Neural progenitor cell (in vitro differentiated cells): Measurements from ENCODE around the gene TEAD1. TPM values are rescaled to one million over a fixed set of nuclear protein-coding genes. Genes with fewer than 3 reads are reported as not detected.

Experiments
- DNase-seq: peaks from one replicate; pipeline ENCODE4 v3.0.0-alpha.2; 2016; ENCODE audit warnings: low spot score
- H2AFZ ChIP-seq: fragments of 200-600 bp; sonication (generic); replicated peaks from 2 replicates; pipeline ENCODE4 v1.6.1; 2016; ENCODE audit warnings: antibody characterized with exemption
- H3F3A ChIP-seq: fragments of 200-600 bp; sonication (generic); 2 replicates; pipeline ENCODE4 v1.6.1; 2016; ENCODE audit warnings: antibody characterized with exemption, low read depth
- H3K27ac ChIP-seq: fragments of 200-600 bp; sonication (generic); 2 replicates; pipeline ENCODE4 v1.5.1; 2016; ENCODE audit warnings: mild to moderate bottlenecking
- H3K27me3 ChIP-seq: fragments of 200-600 bp; sonication (generic); 2 replicates; pipeline ENCODE4 v1.6.1; 2016; ENCODE audit warnings: mild to moderate bottlenecking, moderate library complexity
- H3K36me3 ChIP-seq: fragments of 200-600 bp; sonication (generic); 2 replicates; pipeline ENCODE4 v1.5.1; 2016
- H3K4me1 ChIP-seq: fragments of 200-600 bp; sonication (generic); 2 replicates; pipeline ENCODE4 v1.6.1; 2016; ENCODE audit warnings: mixed run types
- H3K4me2 ChIP-seq: fragments of 200-600 bp; sonication (generic); 2 replicates; pipeline ENCODE4 v1.6.1; 2016
- H3K4me3 ChIP-seq: fragments of 200-600 bp; sonication (generic); 2 replicates; pipeline ENCODE4 v1.5.1; 2016
- H3K79me2 ChIP-seq: fragments of 200-600 bp; sonication (generic); 2 replicates; pipeline ENCODE4 v1.6.1; 2016; ENCODE audit warnings: low read depth
- H3K9ac ChIP-seq: fragments of 200-600 bp; sonication (generic); 2 replicates; pipeline ENCODE4 v1.6.1; 2016
- H3K9me3 ChIP-seq: fragments of 200-600 bp; sonication (generic); 2 replicates; pipeline ENCODE4 v1.5.1; 2016; ENCODE audit warnings: low read depth
- H4K20me1 ChIP-seq: fragments of 200-600 bp; sonication (generic); 2 replicates; pipeline ENCODE4 v1.6.1; 2016; ENCODE audit warnings: low read depth
- H3K27ac Mint-ChIP-seq: 3 replicates; pipeline ENCODE4 v1.8.0; 2021; ENCODE audit warnings: mixed read lengths
- H3K27me3 Mint-ChIP-seq: 2 replicates; pipeline ENCODE4 v1.8.0; 2022; ENCODE audit warnings: low read depth, mild to moderate bottlenecking, inconsistent platforms, moderate library complexity, mixed read lengths; ENCODE audit not compliant: insufficient read depth
- H3K36me3 Mint-ChIP-seq: 3 replicates; pipeline ENCODE4 v1.8.0; 2021; ENCODE audit warnings: mixed read lengths
- H3K4me1 Mint-ChIP-seq: 3 replicates; pipeline ENCODE4 v1.8.0; 2021; ENCODE audit warnings: mixed read lengths
- H3K4me3 Mint-ChIP-seq: 3 replicates; pipeline ENCODE4 v1.8.0; 2021; ENCODE audit warnings: mild to moderate bottlenecking, moderate library complexity, mixed read lengths
- H3K9me3 Mint-ChIP-seq: 3 replicates; pipeline ENCODE4 v1.8.0; 2020; ENCODE audit warnings: mixed read lengths
- CTCF ChIP-seq: fragments of 200-600 bp; sonication (generic); IDR thresholded peaks from 2 replicates; pipeline ENCODE4 v1.5.1; 2017; ENCODE audit warnings: antibody characterized with exemption, mild to moderate bottlenecking
- EZH2 ChIP-seq: fragments of 200-600 bp; sonication (generic); IDR thresholded peaks from 2 replicates; pipeline ENCODE4 v1.6.1; 2017; ENCODE audit warnings: antibody characterized with exemption, mild to moderate bottlenecking, moderate library complexity
- EZH2phosphoT487 ChIP-seq: fragments of 200-600 bp; sonication (generic); IDR thresholded peaks from 2 replicates; pipeline ENCODE4 v1.6.1; 2017; ENCODE audit warnings: antibody characterized with exemption
- total RNA-seq: library from RNA; depleted of rRNA; stranded (reverse); fragments of >200 nt; gene quantifications from 2 replicates; pipeline ENCODE4 v1.2.3, GENCODE V29; 2015; ENCODE audit warnings: low replicate concordance

TEAD1 gene
- total RNA-seq, 1 donor from 2014 or later: 98.3 TPM

DNA sequence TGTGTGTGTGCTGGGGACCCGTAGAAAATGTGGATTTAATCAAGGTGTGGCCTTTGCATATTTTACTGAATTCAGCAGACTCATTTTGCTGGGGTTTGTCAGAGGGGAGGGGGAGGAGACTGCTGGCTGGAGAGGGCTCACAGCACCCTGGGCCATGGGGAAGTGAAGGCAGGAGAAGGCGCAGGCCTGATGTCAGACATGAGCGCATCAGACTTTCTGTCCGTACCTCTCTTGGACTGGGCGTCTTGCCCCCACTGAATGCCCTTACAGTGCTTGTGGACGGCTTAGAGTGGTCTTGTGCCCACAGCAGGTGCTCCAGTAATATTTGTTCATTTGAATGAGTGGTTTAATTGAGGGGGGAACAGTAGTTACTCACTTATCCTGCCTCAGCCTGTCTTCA lies 75.2 kb downstream of the TEAD1 start:
- H3K9ac ChIP-seq: no peak overlapping the region
- H3K9me3 ChIP-seq: no peaks in the 10 kb centered on the region
- DNase-seq: no peak
- H3K27ac ChIP-seq: no peak overlapping the region
- Mint-ChIP-seq H3K9me3 (no peaks in the 10 kb centered on the region), H3K36me3 (no peaks in the 10 kb centered on the region), H3K27ac (peak overlapping the region; percentile 64), H3K27me3 (no peaks in the 10 kb centered on the region), H3K4me3 (no peak overlapping the region), H3K4me1 (peaks cover 74% of the 10 kb centered on the region)
- peaks cover 100% of the 10 kb centered on the region for H4K20me1 ChIP-seq
- peaks cover 62% of the 10 kb centered on the region for H3K4me1 ChIP-seq
- no peak overlapping the region for H2AFZ ChIP-seq
- peaks cover 20% of the 10 kb centered on the region for H3F3A ChIP-seq
- no peak overlapping the region for H3K4me2 ChIP-seq
- H3K79me2 ChIP-seq: peaks cover 100% of the 10 kb centered on the region
- no peaks in the 10 kb centered on the region for H3K27me3 ChIP-seq
- TF ChIP-seq EZH2phosphoT487: no peak
- no peak for TF ChIP-seq EZH2
- TF ChIP-seq CTCF: no peak
- H3K4me3 ChIP-seq: no peak overlapping the region
- H3K36me3 ChIP-seq: no peaks in the 10 kb centered on the region

DNA sequence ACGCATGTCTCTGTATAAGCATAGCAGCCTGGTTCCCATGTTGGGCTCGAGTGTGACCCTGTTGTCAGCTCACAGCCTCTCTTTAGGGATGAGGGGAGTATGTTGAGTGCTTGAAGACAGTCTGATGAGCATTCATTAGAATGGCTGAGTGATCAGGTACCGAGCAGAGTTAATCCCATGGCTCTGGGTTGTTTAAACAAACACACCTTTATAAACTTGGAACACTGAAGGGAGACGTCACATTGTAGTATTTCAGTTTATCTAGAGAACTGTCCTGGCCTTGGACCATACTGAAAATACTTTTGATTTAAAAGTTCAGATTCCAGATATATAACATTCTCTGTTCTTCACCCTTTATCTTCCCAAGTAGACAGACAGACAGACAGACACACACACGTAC lies 76.0 kb downstream of the TEAD1 start:
- H3K4me1 Mint-ChIP-seq: peaks cover 68% of the 10 kb centered on the region
- Histone ChIP-seq H2AFZ (no peak overlapping the region), H3K27ac (no peak overlapping the region), H3K36me3 (no peaks in the 10 kb centered on the region), H3K4me3 (no peak overlapping the region), H3K4me2 (no peak overlapping the region), H3K79me2 (peaks cover 100% of the 10 kb centered on the region), H3F3A (peaks cover 13% of the 10 kb centered on the region), H3K9me3 (no peaks in the 10 kb centered on the region), H3K4me1 (peaks cover 60% of the 10 kb centered on the region), H4K20me1 (peaks cover 100% of the 10 kb centered on the region), H3K9ac (no peak overlapping the region), H3K27me3 (no peaks in the 10 kb centered on the region)
- H3K9me3 Mint-ChIP-seq: no peaks in the 10 kb centered on the region
- no peaks in the 10 kb centered on the region for H3K36me3 Mint-ChIP-seq
- no peaks in the 10 kb centered on the region for H3K27me3 Mint-ChIP-seq
- H3K4me3 Mint-ChIP-seq: no peak overlapping the region
- TF ChIP-seq EZH2phosphoT487 (no peak), CTCF (no peak), EZH2 (no peak)
- DNase-seq: no peak
- H3K27ac Mint-ChIP-seq: no peak overlapping the region

DNA sequence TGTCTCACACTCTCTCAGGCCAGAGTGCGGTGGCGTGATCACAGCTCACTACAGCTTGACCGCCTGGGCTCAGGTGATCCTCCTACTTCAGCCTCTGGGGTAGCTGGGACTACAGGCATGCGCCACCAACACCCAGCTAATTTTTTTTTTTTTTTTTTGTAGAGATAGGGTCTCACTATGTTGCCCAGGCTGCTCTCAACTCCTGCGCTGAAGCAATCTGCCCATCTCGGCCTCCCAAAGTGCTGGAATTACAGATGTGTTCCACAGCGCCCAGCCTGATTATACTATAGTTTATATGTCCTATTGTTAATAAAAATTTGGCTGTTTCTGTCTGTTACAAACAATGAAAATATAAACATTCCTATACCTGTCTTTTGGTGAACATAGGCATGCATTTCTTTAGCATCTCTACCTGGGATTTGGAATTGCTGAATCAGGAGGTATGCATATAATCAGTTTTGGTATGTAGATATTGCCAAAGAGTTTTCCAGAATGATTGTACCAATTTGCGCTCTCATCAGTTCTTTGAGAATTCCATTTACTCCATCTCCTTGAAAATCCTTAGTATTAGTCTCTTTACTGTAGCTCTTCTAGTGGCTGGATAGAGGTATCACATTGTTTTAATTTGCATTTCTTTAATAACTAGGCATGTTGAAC lies 78.8 kb downstream of the TEAD1 start:
- H3K9me3 Mint-ChIP-seq: no peaks in the 10 kb centered on the region
- H3K27me3 ChIP-seq: no peaks in the 10 kb centered on the region
- no peaks in the 10 kb centered on the region for H3K9me3 ChIP-seq
- H3K4me2 ChIP-seq: no peak overlapping the region
- H3K36me3 ChIP-seq: no peaks in the 10 kb centered on the region
- TF ChIP-seq EZH2phosphoT487: no peak
- no peak for TF ChIP-seq CTCF
- TF ChIP-seq EZH2: no peak
- no peak overlapping the region for H3K4me3 Mint-ChIP-seq
- peaks cover 100% of the 10 kb centered on the region for H3K79me2 ChIP-seq
- H3K4me1 Mint-ChIP-seq: peaks cover 58% of the 10 kb centered on the region
- no peak for DNase-seq
- H3F3A ChIP-seq: no peaks in the 10 kb centered on the region
- peaks cover 100% of the 10 kb centered on the region for H4K20me1 ChIP-seq
- no peak overlapping the region for H3K4me3 ChIP-seq
- no peaks in the 10 kb centered on the region for H3K27me3 Mint-ChIP-seq
- H3K4me1 ChIP-seq: peaks cover 52% of the 10 kb centered on the region
- no peak overlapping the region for H3K27ac ChIP-seq
- H3K27ac Mint-ChIP-seq: no peak overlapping the region
- no peak overlapping the region for H2AFZ ChIP-seq
- no peak overlapping the region for H3K9ac ChIP-seq
- H3K36me3 Mint-ChIP-seq: no peaks in the 10 kb centered on the region
